WI38 (cell line): ENCODE results near the gene CFAP410.

Experiments used
- H3K4me3 ChIP-seq: 2 replicates; pipeline ENCODE4 v1.5.1; 2011; ENCODE audit warnings: low read depth, mild to moderate bottlenecking, control low read depth, low read length
- CTCF ChIP-seq: IDR thresholded peaks from 2 replicates; pipeline ENCODE4 v1.5.1; 2012; ENCODE audit warnings: low read depth, mild to moderate bottlenecking, control low read depth, low read length

Gene CFAP410

GRCh38 chr21:44326716-44327602 lies 12.2 kb downstream of the CFAP410 start:
- no peak overlapping the region for H3K4me3 ChIP-seq
- no peak for TF ChIP-seq CTCF

GRCh38 chr21:44326272-44326647 lies 12.9 kb downstream of the CFAP410 start:
- H3K4me3 ChIP-seq = no peak overlapping the region
- no peak for TF ChIP-seq CTCF

GRCh38 chr21:44325386-44326271 lies 13.6 kb downstream of the CFAP410 start:
- no peak overlapping the region for H3K4me3 ChIP-seq
- no peak for TF ChIP-seq CTCF

GRCh38 chr21:44324854-44325107 lies 14.4 kb downstream of the CFAP410 start:
- no peak overlapping the region for H3K4me3 ChIP-seq
- TF ChIP-seq CTCF = no peak

- H3K4me3 ChIP-seq = no peak overlapping the region
- no peak for TF ChIP-seq CTCF
Observed at GRCh38 chr21:44324106-44324853, 14.9 kb downstream of the CFAP410 start.

GRCh38 chr21:44323591-44323990 lies 15.6 kb downstream of the CFAP410 start:
- no peak for TF ChIP-seq CTCF
- H3K4me3 ChIP-seq = no peak overlapping the region
